CD4-positive, alpha-beta T cell (primary cell): Measurements from ENCODE around the gene LAMA4. TPM values are rescaled to one million over a fixed set of nuclear protein-coding genes. Genes with fewer than 3 reads are reported as not detected.

ENCODE experiments used
- ATAC-seq: fragments of 200-7000 bp; cut with Tn5 transposase; one replicate; pipeline ENCODE4 v1.10.0; 2022; ENCODE audit warnings: mild to moderate bottlenecking; ENCODE audit not compliant: poor library complexity
- CTCF ChIA-PET: fragments of 350-600 bp; sonication (Branson Sonifier 250); formaldehyde crosslinking; loops from one replicate; lab custom pipeline; 2021; ENCODE audit warnings: antibody characterized with exemption, inconsistent platforms; lab: Charles Lee
- POLR2A ChIA-PET: fragments of 350-600 bp; sonication (Branson Sonifier 250); formaldehyde crosslinking; loops from one replicate; lab custom pipeline; 2021; ENCODE audit warnings: antibody characterized with exemption, inconsistent platforms; lab: Charles Lee
- DNase-seq, 14 experiments: peaks; one replicate each; pipeline ENCODE4 v3.0.0-alpha.2; 2013 to 2020; ENCODE audit warnings: mixed read lengths in 2 of 14
- H3K27ac ChIP-seq, 2 donors: one replicate each; pipeline versions ENCODE4 v1.5.1 to v1.7.0; 2013; ENCODE audit warnings: low read length in 2 of 2, low read depth in 1 of 2, mild to moderate bottlenecking in 1 of 2
- H3K27me3 ChIP-seq, 2 experiments: 1 replicate in 1 of 2; 2 replicates in 1 of 2; pipeline versions ENCODE4 v1.6.1 to v1.7.0; 2013; ENCODE audit warnings: low read length in 2 of 2, control low read depth in 1 of 2, mild to moderate bottlenecking in 1 of 2, moderate library complexity in 1 of 2; ENCODE audit not compliant: insufficient read depth in 2 of 2, control insufficient read depth in 1 of 2
- H3K36me3 ChIP-seq: one replicate; pipeline ENCODE4 v1.6.1; 2013; ENCODE audit warnings: low read length, control low read depth; ENCODE audit not compliant: insufficient read depth
- H3K4me1 ChIP-seq: one replicate; pipeline ENCODE4 v1.6.1; 2013; ENCODE audit warnings: low read length, control low read depth; ENCODE audit not compliant: insufficient read depth
- H3K4me3 ChIP-seq: one replicate; pipeline ENCODE4 v1.5.1; 2013; ENCODE audit warnings: mild to moderate bottlenecking, low read length, moderate library complexity
- H3K9me3 ChIP-seq, 2 experiments: 1 replicate in 1 of 2; 2 replicates in 1 of 2; pipeline versions ENCODE4 v1.6.1 to v1.7.0; 2013; ENCODE audit warnings: low read length in 2 of 2, mild to moderate bottlenecking in 2 of 2, control low read depth in 1 of 2, moderate library complexity in 1 of 2; ENCODE audit not compliant: control insufficient read depth in 1 of 2, insufficient read depth in 1 of 2
- H3K27ac Mint-ChIP-seq: one replicate; pipeline ENCODE4 v1.8.0; 2020; ENCODE audit warnings: mixed read lengths
- H3K27me3 Mint-ChIP-seq: one replicate; pipeline ENCODE4 v1.8.0; 2021; ENCODE audit warnings: mixed read lengths
- H3K36me3 Mint-ChIP-seq: one replicate; pipeline ENCODE4 v1.8.0; 2021; ENCODE audit warnings: low read depth, mixed read lengths
- H3K4me1 Mint-ChIP-seq: one replicate; pipeline ENCODE4 v1.8.0; 2021; ENCODE audit warnings: low read depth, mixed read lengths
- H3K4me3 Mint-ChIP-seq: one replicate; pipeline ENCODE4 v1.8.0; 2020; ENCODE audit warnings: mild to moderate bottlenecking, mixed read lengths
- H3K9me3 Mint-ChIP-seq: one replicate; pipeline ENCODE4 v1.8.0; 2020; ENCODE audit warnings: mixed read lengths
- intact Hi-C, 2 experiments: fragments of 100-400 bp; cut with DNase I in 1 of 2; cut with micrococcal nuclease in 1 of 2; formaldehyde crosslinking; loops; one replicate each; pipeline versions ENCODE4 v1.15.1 to v1.9.0; 2023 to 2025; cut with DNase I, micrococcal nuclease
- total RNA-seq, 174 experiments: library from RNA in 2 of 174; stranded (reverse) in 2 of 174; gene quantifications; one replicate each; pipeline ENCODE4 v1.2.3 and lab custom pipeline; 2021 to 2026
- TF ChIP-seq, protein P1 (sequence below): fragments of 200-600 bp; IDR thresholded peaks from one replicate; pipeline ENCODE4 v1.8.0; 2022; ENCODE audit warnings: antibody characterized with exemption, mild to moderate bottlenecking

LAMA4 gene
- total RNA-seq, 2 experiments from 2014 or later = not detected

DNA sequence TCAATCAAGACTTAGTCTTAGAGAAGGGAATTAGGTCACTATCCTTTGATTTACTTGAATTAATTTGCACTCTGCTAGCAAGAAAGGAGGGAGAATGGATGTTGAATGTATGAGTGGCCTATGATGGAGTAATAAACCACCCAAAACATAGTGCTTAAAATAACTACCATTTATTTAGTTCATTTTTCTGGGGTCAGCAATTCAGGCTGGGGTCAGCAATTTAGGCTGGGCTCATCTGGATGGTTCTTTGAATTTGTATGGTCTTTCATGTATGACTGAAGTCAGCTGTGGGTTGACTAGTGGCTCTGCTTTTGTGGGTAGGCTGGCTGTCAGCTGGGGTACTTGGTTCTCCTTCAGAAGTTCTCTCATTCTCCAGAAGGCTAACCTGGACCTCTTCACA is 21.0 kb upstream of the LAMA4 start:
- CTCF ChIA-PET = interaction anchor here (0.9 kb wide), 1 partner anchor 14 kb away, joined by 3 read pairs; no protein-coding TSS in a partner anchor
- TF ChIP-seq, protein P1, sequence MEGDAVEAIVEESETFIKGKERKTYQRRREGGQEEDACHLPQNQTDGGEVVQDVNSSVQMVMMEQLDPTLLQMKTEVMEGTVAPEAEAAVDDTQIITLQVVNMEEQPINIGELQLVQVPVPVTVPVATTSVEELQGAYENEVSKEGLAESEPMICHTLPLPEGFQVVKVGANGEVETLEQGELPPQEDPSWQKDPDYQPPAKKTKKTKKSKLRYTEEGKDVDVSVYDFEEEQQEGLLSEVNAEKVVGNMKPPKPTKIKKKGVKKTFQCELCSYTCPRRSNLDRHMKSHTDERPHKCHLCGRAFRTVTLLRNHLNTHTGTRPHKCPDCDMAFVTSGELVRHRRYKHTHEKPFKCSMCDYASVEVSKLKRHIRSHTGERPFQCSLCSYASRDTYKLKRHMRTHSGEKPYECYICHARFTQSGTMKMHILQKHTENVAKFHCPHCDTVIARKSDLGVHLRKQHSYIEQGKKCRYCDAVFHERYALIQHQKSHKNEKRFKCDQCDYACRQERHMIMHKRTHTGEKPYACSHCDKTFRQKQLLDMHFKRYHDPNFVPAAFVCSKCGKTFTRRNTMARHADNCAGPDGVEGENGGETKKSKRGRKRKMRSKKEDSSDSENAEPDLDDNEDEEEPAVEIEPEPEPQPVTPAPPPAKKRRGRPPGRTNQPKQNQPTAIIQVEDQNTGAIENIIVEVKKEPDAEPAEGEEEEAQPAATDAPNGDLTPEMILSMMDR = no peak
- Mint-ChIP-seq H3K4me3 (no peak overlapping the region), H3K27ac (no peak overlapping the region), H3K4me1 (no peaks in the 10 kb centered on the region), H3K36me3 (no peaks in the 10 kb centered on the region), H3K9me3 (no peaks in the 10 kb centered on the region), H3K27me3 (peaks cover 4% of the 10 kb centered on the region)
- ATAC-seq (no peak), DNase-seq (no peak)
- Histone ChIP-seq H3K36me3 (no peaks in the 10 kb centered on the region), H3K9me3 (no peaks in the 10 kb centered on the region), H3K4me1 (no peaks in the 10 kb centered on the region), H3K27ac (no peak overlapping the region), H3K27me3 (peaks cover 6 to 24% of the 10 kb centered on the region in 2 experiments), H3K4me3 (no peak overlapping the region)
- intact Hi-C loops = no loop called here
- POLR2A ChIA-PET = no interaction called here

DNA sequence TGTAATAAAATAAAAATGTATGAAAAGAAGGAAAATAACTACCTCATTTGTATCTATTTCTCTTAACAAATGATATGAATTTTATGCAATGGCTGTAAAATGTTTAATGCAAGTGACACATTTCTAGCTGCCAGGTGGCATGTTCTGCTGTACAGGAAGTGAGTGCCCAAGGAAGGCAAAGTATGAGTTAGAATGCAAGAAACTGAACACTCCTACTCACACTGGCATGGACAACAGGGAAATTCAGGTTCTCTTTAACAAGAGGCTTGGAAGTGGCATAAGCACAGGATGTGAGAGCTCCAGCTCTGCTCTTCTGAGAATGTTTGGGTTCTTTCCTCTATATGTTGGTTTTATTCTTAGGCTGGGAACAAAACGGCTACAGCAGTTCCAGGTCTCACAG is 20.4 kb upstream of the LAMA4 start:
- peaks cover 4% of the 10 kb centered on the region for H3K4me1 Mint-ChIP-seq
- H3K27me3 Mint-ChIP-seq = peaks cover 4% of the 10 kb centered on the region
- TF ChIP-seq, protein P1 = no peak
- no peak overlapping the region for H3K27ac Mint-ChIP-seq
- Histone ChIP-seq H3K27me3 (peaks cover 4 to 24% of the 10 kb centered on the region in 2 experiments), H3K27ac (no peak overlapping the region), H3K36me3 (no peaks in the 10 kb centered on the region), H3K4me1 (no peaks in the 10 kb centered on the region), H3K4me3 (no peak overlapping the region), H3K9me3 (no peaks in the 10 kb centered on the region)
- DNase-seq (no peak), ATAC-seq (no peak)
- POLR2A ChIA-PET = no interaction called here
- CTCF ChIA-PET = interaction anchor here (0.6 kb wide), 1 partner anchor 706 kb away, joined by 3 read pairs; no protein-coding TSS in a partner anchor
- no peaks in the 10 kb centered on the region for H3K36me3 Mint-ChIP-seq
- no peak overlapping the region for H3K4me3 Mint-ChIP-seq
- no peaks in the 10 kb centered on the region for H3K9me3 Mint-ChIP-seq
- intact Hi-C loops = no loop called here

DNA sequence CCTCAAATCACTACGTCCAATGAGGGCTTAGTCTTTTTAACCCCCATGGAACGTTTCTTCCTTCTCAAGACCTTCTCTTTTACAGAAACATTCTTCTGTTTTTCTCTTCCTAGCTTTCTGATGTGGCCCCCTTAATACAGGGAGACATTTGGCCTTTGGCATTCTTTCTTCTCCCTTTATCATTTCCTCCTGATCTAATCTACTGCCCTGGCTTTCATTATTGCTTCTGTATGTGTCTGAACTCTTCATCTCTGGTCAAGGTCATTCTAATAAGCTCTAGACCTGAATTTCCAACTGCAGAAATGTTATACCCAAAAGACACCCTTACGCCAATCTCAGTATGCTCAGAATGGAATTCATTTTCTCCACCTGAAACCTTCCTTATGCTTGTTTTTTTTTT is 18.4 kb upstream of the LAMA4 start:
- TF ChIP-seq, protein P1 = no peak
- Histone ChIP-seq H3K27ac (no peak overlapping the region), H3K4me3 (no peak overlapping the region), H3K27me3 (peaks cover under 1 to 18% of the 10 kb centered on the region in 2 experiments), H3K36me3 (no peaks in the 10 kb centered on the region), H3K4me1 (no peaks in the 10 kb centered on the region), H3K9me3 (no peaks in the 10 kb centered on the region)
- no peaks in the 10 kb centered on the region for H3K36me3 Mint-ChIP-seq
- no peak overlapping the region for H3K4me3 Mint-ChIP-seq
- DNase-seq = no peak
- no peaks in the 10 kb centered on the region for H3K9me3 Mint-ChIP-seq
- CTCF ChIA-PET = no interaction called here
- intact Hi-C loops = no loop called here
- no peak for ATAC-seq
- H3K4me1 Mint-ChIP-seq = peaks cover 6% of the 10 kb centered on the region
- no peak overlapping the region for H3K27ac Mint-ChIP-seq
- H3K27me3 Mint-ChIP-seq = peaks cover 4% of the 10 kb centered on the region
- POLR2A ChIA-PET = no interaction called here
